Measurements from ENCODE around the gene SERPINE3. TPM values are rescaled to one million over a fixed set of nuclear protein-coding genes. Genes with fewer than 3 reads are reported as not detected.

SERPINE3 gene
- total RNA-seq, 1 experiment from 2014 or later, result 0.59 TPM

GRCh38 chr13:51380269-51380668 is 40.8 kb downstream of the SERPINE3 start:
- ChIA-PET POLR2A (no interaction called here), CTCF (interaction anchor here (1.3 kb wide), 1 partner anchor 94 kb away, joined by 5 read pairs; no protein-coding TSS in a partner anchor)
- H3K27ac Mint-ChIP-seq, result no peak overlapping the region
- H3K4me3 Mint-ChIP-seq, result no peak overlapping the region
- DNase-seq (ENCODE audit: low spot score) (no peak), ATAC-seq (no peak)
- H3K9me3 Mint-ChIP-seq, result no peaks in the 10 kb centered on the region
- H3K27me3 Mint-ChIP-seq (ENCODE audit: low read depth), result no peaks in the 10 kb centered on the region
- no peaks in the 10 kb centered on the region for H3K4me1 Mint-ChIP-seq
- peaks cover 34% of the 10 kb centered on the region for H3K36me3 Mint-ChIP-seq
- no peak for TF ChIP-seq FOXP1 (CRISPR knock-in tag; IDR thresholded peaks at IDR 0.05; ENCODE audit: borderline replicate concordance)
- TF ChIP-seq SP1 (CRISPR knock-in tag; conservative IDR thresholded peaks at IDR 0.05), result no peak
- TF ChIP-seq ZNF317 (CRISPR knock-in tag; IDR thresholded peaks at IDR 0.05; ENCODE audit: borderline replicate concordance, low read depth), result no peak
- TF ChIP-seq NFATC4 (CRISPR knock-in tag; IDR thresholded peaks at IDR 0.05), result no peak
- TF ChIP-seq ZNF219 (CRISPR knock-in tag; IDR thresholded peaks at IDR 0.05; ENCODE audit: borderline replicate concordance), result no peak
- TF ChIP-seq STAT6 (CRISPR knock-in tag; conservative IDR thresholded peaks at IDR 0.05; ENCODE audit: low read depth), result no peak
- no peak for TF ChIP-seq E2F1 (CRISPR knock-in tag; IDR thresholded peaks at IDR 0.05)
- TF ChIP-seq ZSCAN18 (CRISPR knock-in tag; IDR thresholded peaks at IDR 0.05), result no peak
- no peak for TF ChIP-seq RELA (CRISPR knock-in tag; IDR thresholded peaks at IDR 0.05; ENCODE audit: borderline replicate concordance)
- no peak for TF ChIP-seq ATF6 (CRISPR knock-in tag; IDR thresholded peaks at IDR 0.05)
- no peak for TF ChIP-seq MLX (CRISPR knock-in tag; IDR thresholded peaks at IDR 0.05)
- no peak for TF ChIP-seq GTF2I (CRISPR knock-in tag; conservative IDR thresholded peaks at IDR 0.05)
- TF ChIP-seq SMAD3 (CRISPR knock-in tag; IDR thresholded peaks at IDR 0.05; ENCODE audit: borderline replicate concordance), result no peak
- no peak for TF ChIP-seq PRDM15 (CRISPR knock-in tag; IDR thresholded peaks at IDR 0.05)
- no peak for TF ChIP-seq CREB1 (CRISPR knock-in tag; IDR thresholded peaks at IDR 0.05)
- no peak for TF ChIP-seq NR2C2 (CRISPR knock-in tag; IDR thresholded peaks at IDR 0.05)
- no peak for TF ChIP-seq ATF1 (CRISPR knock-in tag; IDR thresholded peaks at IDR 0.05)
- no peak for TF ChIP-seq GRHL2 (CRISPR knock-in tag; IDR thresholded peaks at IDR 0.05; ENCODE audit: insufficient replicate concordance, severe bottlenecking)
- TF ChIP-seq ZNF423 (CRISPR knock-in tag; IDR thresholded peaks at IDR 0.05), result no peak
- no peak for TF ChIP-seq IRF2 (CRISPR knock-in tag; IDR thresholded peaks at IDR 0.05; ENCODE audit: borderline replicate concordance, low read depth)

All from WTC11 (cell line).